ENCODE results near the gene ADAMTS17.

The ADAMTS17 gene

GRCh38 chr15:100002086-100002620 lies 339.6 kb downstream of the ADAMTS17 start:
- no peaks in the 10 kb centered on the region for H3K4me1 ChIP-seq
- no peak overlapping the region for H3K4me2 ChIP-seq (ENCODE audit: low read length)
- no peak overlapping the region for H2AFZ ChIP-seq
- no peak for TF ChIP-seq CTCF (IDR thresholded peaks at IDR 0.05)
- H3K4me3 ChIP-seq (ENCODE audit: low read depth, low read length), result no peak overlapping the region
- no peaks in the 10 kb centered on the region for H3K36me3 ChIP-seq (ENCODE audit: control insufficient read depth, insufficient read depth, low read length)
- H3K79me2 ChIP-seq, result no peaks in the 10 kb centered on the region
- no peaks in the 10 kb centered on the region for H3K9me3 ChIP-seq (ENCODE audit: control insufficient read depth, low read length)
- no peak overlapping the region for H3K27ac ChIP-seq
- no peak overlapping the region for H3K9ac ChIP-seq
- no peaks in the 10 kb centered on the region for H3K27me3 ChIP-seq (ENCODE audit: control insufficient read depth, insufficient read depth, low read length)

- H3K4me3 ChIP-seq (ENCODE audit: low read depth, low read length), result no peak overlapping the region
- no peak overlapping the region for H2AFZ ChIP-seq
- no peaks in the 10 kb centered on the region for H3K36me3 ChIP-seq (ENCODE audit: control insufficient read depth, insufficient read depth, low read length)
- H3K27ac ChIP-seq, result no peak overlapping the region
- no peak overlapping the region for H3K9ac ChIP-seq
- TF ChIP-seq CTCF (IDR thresholded peaks at IDR 0.05), result no peak
- no peaks in the 10 kb centered on the region for H3K4me1 ChIP-seq
- H3K4me2 ChIP-seq (ENCODE audit: low read length), result no peak overlapping the region
- H3K9me3 ChIP-seq (ENCODE audit: control insufficient read depth, low read length), result no peaks in the 10 kb centered on the region
- H3K27me3 ChIP-seq (ENCODE audit: control insufficient read depth, insufficient read depth, low read length), result no peaks in the 10 kb centered on the region
- no peaks in the 10 kb centered on the region for H3K79me2 ChIP-seq
Observed at GRCh38 chr15:100001405-100001804, 340.4 kb downstream of the ADAMTS17 start.

- H3K4me3 ChIP-seq (ENCODE audit: low read depth, low read length), result no peak overlapping the region
- H3K27ac ChIP-seq, result no peak overlapping the region
- TF ChIP-seq CTCF (IDR thresholded peaks at IDR 0.05), result no peak
- no peak overlapping the region for H3K9ac ChIP-seq
- H3K4me1 ChIP-seq, result no peaks in the 10 kb centered on the region
- no peaks in the 10 kb centered on the region for H3K79me2 ChIP-seq
- H2AFZ ChIP-seq, result no peak overlapping the region
- no peak overlapping the region for H3K4me2 ChIP-seq (ENCODE audit: low read length)
- no peaks in the 10 kb centered on the region for H3K36me3 ChIP-seq (ENCODE audit: control insufficient read depth, insufficient read depth, low read length)
- no peaks in the 10 kb centered on the region for H3K27me3 ChIP-seq (ENCODE audit: control insufficient read depth, insufficient read depth, low read length)
- no peaks in the 10 kb centered on the region for H3K9me3 ChIP-seq (ENCODE audit: control insufficient read depth, low read length)
Observed at GRCh38 chr15:99999282-100000070, 342.3 kb downstream of the ADAMTS17 start.

- no peaks in the 10 kb centered on the region for H3K9me3 ChIP-seq (ENCODE audit: control insufficient read depth, low read length)
- H3K4me3 ChIP-seq (ENCODE audit: low read depth, low read length), result no peak overlapping the region
- no peaks in the 10 kb centered on the region for H3K36me3 ChIP-seq (ENCODE audit: control insufficient read depth, insufficient read depth, low read length)
- no peak overlapping the region for H3K4me2 ChIP-seq (ENCODE audit: low read length)
- H3K27me3 ChIP-seq (ENCODE audit: control insufficient read depth, insufficient read depth, low read length), result no peaks in the 10 kb centered on the region
- H3K4me1 ChIP-seq, result no peaks in the 10 kb centered on the region
- TF ChIP-seq CTCF (IDR thresholded peaks at IDR 0.05), result no peak
- H3K9ac ChIP-seq, result no peak overlapping the region
- H3K79me2 ChIP-seq, result no peaks in the 10 kb centered on the region
- H2AFZ ChIP-seq, result no peak overlapping the region
- H3K27ac ChIP-seq, result no peak overlapping the region
Observed at GRCh38 chr15:99998661-99999101, 343.1 kb downstream of the ADAMTS17 start.
